SJCRH30 (cell line): ENCODE measurements around the gene TNS3. TPM values are rescaled to one million over a fixed set of nuclear protein-coding genes. Genes with fewer than 3 reads are reported as not detected.
A peak's percentile ranks its signal among the peaks of the same experiment; 100 is the strongest.

Experiments used
- DNase-seq, 2 experiments: peaks; one replicate each; pipeline ENCODE4 v3.0.0-alpha.2; 2015 to 2020
- H3K27ac ChIP-seq: fragments of 250-450 bp; sonication (Bioruptor Pico); 2 replicates; pipeline ENCODE4 v1.5.1; 2020; ENCODE audit warnings: mild to moderate bottlenecking, moderate library complexity
- H3K27me3 ChIP-seq: fragments of 250-450 bp; sonication (Bioruptor Pico); 2 replicates; pipeline ENCODE4 v1.5.1; 2020; ENCODE audit warnings: mild to moderate bottlenecking, moderate library complexity
- H3K36me3 ChIP-seq: fragments of 250-450 bp; sonication (Bioruptor Pico); 2 replicates; pipeline ENCODE4 v1.5.1; 2020; ENCODE audit warnings: mild to moderate bottlenecking, moderate library complexity
- H3K4me1 ChIP-seq: fragments of 250-450 bp; sonication (Bioruptor Pico); 2 replicates; pipeline ENCODE4 v1.5.1; 2020; ENCODE audit warnings: mild to moderate bottlenecking, moderate library complexity
- H3K4me3 ChIP-seq: fragments of 250-450 bp; sonication (Bioruptor Pico); 2 replicates; pipeline ENCODE4 v1.5.1; 2020; ENCODE audit warnings: mild to moderate bottlenecking, moderate library complexity
- H3K9me3 ChIP-seq: fragments of 250-450 bp; sonication (Bioruptor Pico); replicated peaks from 2 replicates; pipeline ENCODE4 v1.5.1; 2020; ENCODE audit warnings: mild to moderate bottlenecking, moderate library complexity
- total RNA-seq: library from RNA; depleted of rRNA; stranded (reverse); fragments of >200 nt; shearing (Covaris generic); gene quantifications from 2 replicates; pipeline ENCODE4 v1.2.3, GENCODE V29; 2014

TNS3 gene
- total RNA-seq, 1 experiment from 2014 or later: 65.1 TPM

- Histone ChIP-seq H3K4me3 (no peak overlapping the region), H3K27me3 (no peaks in the 10 kb centered on the region), H3K27ac (peak overlapping the region; percentile 47; the same call in 1 of the 2 replicates), H3K9me3 (no peaks in the 10 kb centered on the region), H3K4me1 (peaks cover 15% of the 10 kb centered on the region), H3K36me3 (no peaks in the 10 kb centered on the region)
- no peak for DNase-seq
These were observed 11.3 kb downstream of the TNS3 start for GRCh38 chr7:47570649-47571050.

DNA sequence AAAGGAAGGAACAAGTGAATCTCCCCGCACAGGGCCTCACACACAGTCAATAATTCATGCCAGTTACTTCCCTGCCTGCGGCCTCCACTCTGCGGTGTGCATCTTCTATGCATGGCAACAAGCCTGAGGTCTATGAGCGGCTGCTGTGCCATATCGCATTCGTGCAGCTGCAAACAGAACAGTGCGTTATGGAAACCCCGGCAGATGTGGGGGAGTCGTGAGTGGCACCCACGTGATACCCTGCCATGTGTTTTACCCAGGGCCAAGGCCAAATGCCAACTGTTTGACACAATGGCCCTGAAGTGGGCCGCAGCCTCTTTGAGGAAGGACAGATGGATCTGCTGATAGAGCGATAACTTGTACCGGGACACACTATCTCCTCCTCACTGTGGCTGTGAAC, 13.4 kb downstream of the TNS3 start:
- Histone ChIP-seq H3K27me3 (no peaks in the 10 kb centered on the region), H3K4me1 (peaks cover 15% of the 10 kb centered on the region), H3K36me3 (no peaks in the 10 kb centered on the region), H3K9me3 (no peaks in the 10 kb centered on the region), H3K27ac (no peak overlapping the region), H3K4me3 (no peak overlapping the region)
- DNase-seq: no peak

DNA sequence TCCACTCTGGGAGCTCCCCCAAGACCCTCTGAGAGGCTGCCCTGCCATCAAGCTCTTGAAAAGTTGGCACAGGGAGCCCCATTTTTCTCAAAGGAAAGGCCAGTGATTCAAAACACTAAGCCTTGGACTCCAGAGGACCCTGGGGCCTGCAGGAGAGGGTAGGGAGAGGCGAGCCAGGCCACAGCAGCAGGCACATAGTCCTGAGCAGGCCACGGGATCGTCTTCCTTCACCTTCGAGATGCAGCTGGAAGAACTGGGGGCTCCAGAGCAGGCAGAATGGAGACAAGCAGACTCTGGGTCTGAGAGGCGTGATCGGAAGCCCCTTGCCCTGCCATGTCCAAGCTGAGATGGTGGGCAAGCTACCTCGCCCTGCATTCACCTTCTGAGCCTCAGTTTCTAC, 13.9 kb downstream of the TNS3 start:
- no peak overlapping the region for H3K27ac ChIP-seq
- H3K27me3 ChIP-seq: no peaks in the 10 kb centered on the region
- no peak for DNase-seq
- peaks cover 15% of the 10 kb centered on the region for H3K4me1 ChIP-seq
- no peaks in the 10 kb centered on the region for H3K36me3 ChIP-seq
- no peaks in the 10 kb centered on the region for H3K9me3 ChIP-seq
- H3K4me3 ChIP-seq: no peak overlapping the region

- no peaks in the 10 kb centered on the region for H3K27me3 ChIP-seq
- no peaks in the 10 kb centered on the region for H3K36me3 ChIP-seq
- no peak overlapping the region for H3K27ac ChIP-seq
- H3K4me1 ChIP-seq: peaks cover 4% of the 10 kb centered on the region
- no peak for DNase-seq
- no peak overlapping the region for H3K4me3 ChIP-seq
- no peaks in the 10 kb centered on the region for H3K9me3 ChIP-seq
These were observed 16.2 kb downstream of the TNS3 start for GRCh38 chr7:47565640-47566250.

DNA sequence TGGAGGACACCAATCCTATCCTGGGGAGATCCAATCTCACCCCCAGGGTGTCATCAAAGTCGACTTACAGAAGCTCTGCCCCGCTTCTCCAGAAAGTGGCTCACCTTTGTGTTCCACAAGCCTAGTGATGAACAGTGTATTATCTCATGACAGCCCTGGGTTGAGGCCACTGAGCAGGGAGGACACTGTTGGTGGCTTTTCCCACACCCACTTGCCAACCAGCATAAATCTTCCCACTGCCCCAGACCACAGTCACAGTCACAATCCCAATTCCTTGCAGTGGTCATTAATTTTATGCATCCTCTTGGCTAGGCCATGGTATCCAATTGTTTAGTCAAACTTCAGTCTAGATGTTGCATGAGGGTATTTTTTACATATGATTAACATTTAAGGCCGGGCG, 18.4 kb downstream of the TNS3 start:
- Histone ChIP-seq H3K9me3 (no peaks in the 10 kb centered on the region), H3K4me3 (no peak overlapping the region), H3K27me3 (no peaks in the 10 kb centered on the region), H3K27ac (no peak overlapping the region), H3K4me1 (no peaks in the 10 kb centered on the region; the same call in 1 of the 2 replicates), H3K36me3 (no peaks in the 10 kb centered on the region)
- no peak for DNase-seq

DNA sequence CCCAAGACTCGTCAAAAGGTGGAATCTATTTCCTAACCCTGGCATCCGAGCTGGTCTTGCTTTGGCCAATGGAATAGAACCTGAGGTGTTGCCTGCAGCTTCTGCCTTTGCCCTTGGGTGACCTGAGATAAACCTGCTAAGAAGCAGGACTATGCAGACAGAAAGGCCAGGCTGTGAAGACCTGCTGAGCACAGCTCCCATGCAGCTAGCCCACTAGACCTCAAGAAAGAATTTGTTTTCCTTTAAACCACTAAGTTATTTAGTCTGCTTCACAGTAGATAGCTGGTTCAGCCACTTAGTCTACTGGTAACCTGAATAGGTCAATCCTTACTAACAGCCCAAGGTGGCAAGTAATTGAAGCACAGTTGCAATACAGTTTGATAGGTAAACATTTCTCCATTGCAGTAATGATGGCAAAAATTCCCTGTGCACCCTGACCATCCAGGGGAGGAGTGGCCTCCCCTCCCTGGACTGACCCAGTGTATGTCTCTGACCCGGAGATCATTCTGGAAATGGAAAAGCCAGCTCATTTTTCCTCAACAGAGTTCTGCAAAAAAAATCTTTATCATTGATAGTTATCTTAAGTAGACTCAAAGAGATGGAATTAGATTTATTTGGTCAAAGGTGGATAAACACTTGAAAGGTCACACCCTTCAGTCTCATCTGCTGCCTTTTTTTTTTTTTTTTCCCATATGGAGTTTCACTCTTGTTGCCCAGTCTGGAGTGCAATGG, 20.0 kb downstream of the TNS3 start:
- Histone ChIP-seq H3K36me3 (no peaks in the 10 kb centered on the region), H3K27ac (no peak overlapping the region), H3K4me3 (no peak overlapping the region), H3K27me3 (no peaks in the 10 kb centered on the region), H3K4me1 (peaks cover 6% of the 10 kb centered on the region), H3K9me3 (no peaks in the 10 kb centered on the region)
- no peak for DNase-seq

GRCh38 chr7:47559306-47560220, 22.3 kb downstream of the TNS3 start:
- Histone ChIP-seq H3K27ac (no peak overlapping the region), H3K36me3 (no peaks in the 10 kb centered on the region), H3K27me3 (no peaks in the 10 kb centered on the region), H3K4me1 (peaks cover 6% of the 10 kb centered on the region), H3K9me3 (no peaks in the 10 kb centered on the region), H3K4me3 (no peak overlapping the region)
- no peak for DNase-seq

DNA sequence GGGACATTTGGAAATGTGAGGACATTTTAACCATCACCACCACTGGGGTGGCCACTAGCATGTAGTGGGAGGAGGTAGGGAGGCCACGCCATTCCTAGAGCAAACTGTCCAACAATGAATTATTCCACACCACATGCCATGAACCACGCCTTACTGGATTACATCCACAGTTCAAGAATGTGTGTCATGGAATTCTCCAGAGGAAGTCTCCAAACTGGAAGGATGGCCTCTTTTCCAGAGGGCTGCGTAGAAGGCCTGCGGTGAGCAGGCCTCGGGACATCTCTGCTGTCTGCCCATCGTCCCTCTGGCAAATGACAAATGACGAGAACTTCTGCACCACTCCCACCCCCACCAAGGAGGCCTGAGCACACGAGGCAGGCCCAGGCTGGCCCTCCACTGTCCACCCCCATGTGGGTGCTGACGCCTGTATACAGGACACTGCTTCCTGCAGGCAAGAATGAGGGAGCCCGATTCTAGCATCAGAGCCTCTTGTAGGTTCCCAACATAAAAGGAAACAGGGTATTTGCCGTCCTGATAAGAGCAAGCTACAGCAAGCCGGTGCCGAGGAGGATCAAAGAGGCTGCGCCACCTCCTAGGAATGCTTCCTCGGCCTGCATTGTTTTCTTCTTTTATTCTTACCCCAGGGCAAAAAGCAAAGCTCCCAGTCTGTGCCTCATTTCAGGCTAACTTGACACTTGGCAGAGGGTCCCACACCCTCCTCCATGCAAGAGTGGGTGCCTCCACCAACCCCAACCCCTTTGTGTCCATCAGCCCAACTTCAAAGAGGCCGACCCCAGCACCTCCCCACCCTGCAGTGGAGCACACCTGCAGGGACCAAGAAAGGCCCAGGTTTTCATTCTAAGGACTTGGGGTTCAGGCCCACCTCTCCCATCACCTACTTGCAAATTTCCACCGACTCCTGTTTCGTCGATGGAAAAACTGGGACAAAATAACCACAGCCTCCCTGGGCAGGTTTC, 23.9 kb downstream of the TNS3 start:
- H3K4me3 ChIP-seq: no peak overlapping the region
- no peaks in the 10 kb centered on the region for H3K36me3 ChIP-seq
- peaks cover 6% of the 10 kb centered on the region for H3K4me1 ChIP-seq
- DNase-seq: no peak
- no peaks in the 10 kb centered on the region for H3K27me3 ChIP-seq
- no peak overlapping the region for H3K27ac ChIP-seq
- H3K9me3 ChIP-seq: no peaks in the 10 kb centered on the region

GRCh38 chr7:47557317-47557693, 24.6 kb downstream of the TNS3 start:
- DNase-seq: no peak
- H3K9me3 ChIP-seq: no peaks in the 10 kb centered on the region
- H3K36me3 ChIP-seq: no peaks in the 10 kb centered on the region
- H3K4me1 ChIP-seq: peaks cover 6% of the 10 kb centered on the region
- H3K27ac ChIP-seq: no peak overlapping the region
- no peak overlapping the region for H3K4me3 ChIP-seq
- H3K27me3 ChIP-seq: no peaks in the 10 kb centered on the region

DNA sequence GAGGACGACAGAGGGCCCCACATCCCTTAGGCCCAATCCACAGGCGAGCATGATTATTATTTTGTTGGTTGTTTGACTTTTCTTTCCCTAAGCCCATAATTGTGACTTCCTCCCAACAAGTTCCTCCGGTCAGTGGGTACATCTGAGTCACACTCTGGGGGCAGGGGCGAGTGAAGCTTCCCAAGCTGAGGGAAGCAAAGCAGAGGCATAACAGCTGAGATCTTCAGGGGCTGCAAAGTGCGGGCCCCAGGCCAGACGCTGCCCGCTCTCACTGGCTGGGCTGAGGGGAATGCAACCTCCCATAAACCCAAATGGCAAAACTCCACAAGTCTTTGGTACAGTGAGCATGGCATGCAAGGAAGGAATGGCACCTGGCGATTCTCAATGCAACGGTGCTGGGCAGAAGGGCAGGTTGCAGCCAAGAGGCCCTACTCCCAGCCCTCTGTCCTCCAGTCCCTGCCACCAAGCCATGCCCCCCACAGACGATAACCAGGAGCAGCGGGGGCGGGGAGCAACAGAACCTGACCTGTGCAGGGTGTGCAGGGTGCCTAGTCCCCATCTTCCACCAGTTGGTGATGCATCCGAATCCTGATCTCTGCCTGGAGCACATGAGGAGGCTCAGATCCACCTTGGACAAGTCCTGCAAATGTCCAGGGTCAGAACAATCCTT, 25.3 kb downstream of the TNS3 start:
- DNase-seq: no peak
- Histone ChIP-seq H3K27ac (no peak overlapping the region), H3K4me3 (no peak overlapping the region), H3K27me3 (no peaks in the 10 kb centered on the region), H3K4me1 (peaks cover 6% of the 10 kb centered on the region), H3K9me3 (no peaks in the 10 kb centered on the region), H3K36me3 (no peaks in the 10 kb centered on the region)

DNA sequence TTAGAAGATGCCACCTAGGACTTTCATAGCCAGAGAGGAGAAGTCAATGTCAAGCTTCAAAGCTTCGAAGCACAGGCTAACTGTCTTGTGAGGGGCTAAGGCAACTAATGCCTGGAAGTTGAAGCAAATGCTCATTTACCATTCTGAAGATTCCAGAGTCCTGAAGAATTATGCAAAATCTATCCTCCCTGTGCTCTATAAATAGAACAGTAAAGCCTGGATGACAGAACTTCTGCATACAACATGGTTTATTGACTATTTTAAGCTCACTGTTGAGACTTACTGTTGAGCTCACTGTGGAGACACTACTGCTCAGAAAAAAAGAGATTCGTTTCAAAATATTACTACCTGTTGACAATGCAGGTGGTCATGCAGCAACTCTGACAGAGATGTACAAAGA, 28.6 kb downstream of the TNS3 start:
- no peaks in the 10 kb centered on the region for H3K27me3 ChIP-seq
- no peak overlapping the region for H3K27ac ChIP-seq
- H3K4me1 ChIP-seq: peaks cover 6% of the 10 kb centered on the region
- no peak for DNase-seq
- no peaks in the 10 kb centered on the region for H3K9me3 ChIP-seq
- no peaks in the 10 kb centered on the region for H3K36me3 ChIP-seq
- no peak overlapping the region for H3K4me3 ChIP-seq

DNA sequence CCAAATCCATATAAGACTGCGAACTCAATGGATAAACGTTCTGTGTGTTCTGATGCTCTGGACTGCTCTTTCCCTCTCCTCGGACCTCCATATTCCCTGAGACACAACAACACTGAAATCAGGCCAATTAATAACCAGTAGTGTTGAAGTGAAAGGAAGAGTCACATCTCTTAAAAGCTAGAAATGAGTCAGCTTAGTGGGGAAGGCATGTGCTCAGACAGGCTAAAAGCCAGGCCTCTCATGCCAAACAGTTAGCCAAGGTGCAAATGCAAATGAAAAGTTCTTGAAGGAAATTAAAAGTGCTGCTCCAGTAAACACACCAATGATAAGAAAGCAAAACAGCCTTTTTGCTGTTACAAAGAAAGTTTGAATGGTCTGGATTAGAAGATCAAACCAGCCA, 29.3 kb downstream of the TNS3 start:
- Histone ChIP-seq H3K4me1 (peaks cover under 1% of the 10 kb centered on the region), H3K9me3 (no peaks in the 10 kb centered on the region), H3K4me3 (no peak overlapping the region), H3K36me3 (no peaks in the 10 kb centered on the region), H3K27me3 (no peaks in the 10 kb centered on the region), H3K27ac (no peak overlapping the region)
- DNase-seq: no peak

DNA sequence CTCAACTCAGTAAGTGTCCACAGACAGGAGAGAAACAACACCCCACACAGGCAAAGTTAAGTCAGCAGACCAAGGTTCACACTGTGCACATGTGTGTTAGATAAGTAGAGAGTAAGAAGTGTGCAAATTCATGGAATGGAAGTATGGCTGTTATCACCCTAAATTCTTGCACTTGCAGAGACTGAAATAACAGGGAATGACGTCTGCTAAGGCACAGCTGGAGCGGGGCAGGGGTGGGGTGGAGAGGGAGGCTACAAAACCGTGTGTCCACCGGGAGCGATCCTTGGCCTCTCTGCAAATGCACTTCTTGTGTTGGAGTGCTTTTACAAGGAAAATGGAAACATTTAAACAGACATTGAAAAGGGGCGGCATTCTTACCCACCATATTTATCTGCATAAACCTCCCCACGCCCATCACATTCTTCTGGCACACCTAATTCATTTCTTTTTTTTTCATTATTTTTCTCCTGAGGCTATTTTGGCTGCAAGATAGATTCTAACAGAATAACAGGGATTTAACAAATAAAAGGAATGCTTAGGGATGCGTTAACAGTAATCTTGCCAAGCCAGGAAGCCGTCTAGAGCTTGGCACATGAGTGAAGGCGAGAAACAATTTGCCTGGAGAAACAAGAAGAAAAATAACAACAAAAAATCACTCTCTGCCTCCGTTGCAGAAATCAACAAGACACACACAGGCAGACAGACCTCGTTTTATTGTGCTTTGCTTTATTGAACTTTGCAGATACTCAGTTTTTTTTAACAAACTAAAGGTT, 30.1 kb downstream of the TNS3 start:
- H3K27ac ChIP-seq: no peak overlapping the region
- no peaks in the 10 kb centered on the region for H3K36me3 ChIP-seq
- H3K9me3 ChIP-seq: no peaks in the 10 kb centered on the region
- no peaks in the 10 kb centered on the region; the same call in 1 of the 2 replicates for H3K4me1 ChIP-seq
- no peaks in the 10 kb centered on the region for H3K27me3 ChIP-seq
- DNase-seq: no peak
- H3K4me3 ChIP-seq: no peak overlapping the region
